Neural cell (in vitro differentiated cells): ENCODE data around the gene TRAPPC13. TPM values are rescaled to one million over a fixed set of nuclear protein-coding genes. Genes with fewer than 3 reads are reported as not detected.

Source experiments
- H2AFZ ChIP-seq: fragments of 200-600, 300-800 bp; sonication (generic), shearing (Covaris generic); 2 replicates; pipeline ENCODE4 v1.6.0; 2014; ENCODE audit warnings: low read depth, mild to moderate bottlenecking, antibody characterized with exemption, low read length, moderate library complexity
- H3F3A ChIP-seq: fragments of 200-600 bp; shearing (Covaris generic); 2 replicates; pipeline ENCODE4 v1.6.1; 2016; ENCODE audit warnings: mild to moderate bottlenecking, moderate library complexity, mixed read lengths, antibody characterized with exemption, low read length; ENCODE audit not compliant: insufficient read depth, poor library complexity, severe bottlenecking
- H3K27ac ChIP-seq: fragments of 200-600, 300-800 bp; sonication (generic), shearing (Covaris generic); 2 replicates; pipeline ENCODE4 v1.5.1; 2014; ENCODE audit warnings: mild to moderate bottlenecking, low read length, moderate library complexity
- H3K27me3 ChIP-seq: fragments of 300-800, 200-600 bp; sonication (generic), shearing (Covaris generic); 2 replicates; pipeline ENCODE4 v1.6.0; 2014; ENCODE audit warnings: mild to moderate bottlenecking, low read depth, low read length, moderate library complexity; ENCODE audit not compliant: insufficient read depth
- H3K36me3 ChIP-seq: fragments of 300-800, 200-600 bp; sonication (generic), shearing (Covaris generic); 2 replicates; pipeline ENCODE4 v1.5.1; 2014; ENCODE audit warnings: mild to moderate bottlenecking, antibody characterized with exemption, low read length, moderate library complexity; ENCODE audit not compliant: insufficient read depth
- H3K4me2 ChIP-seq: fragments of 300-800, 200-600 bp; sonication (generic), shearing (Covaris generic); 2 replicates; pipeline ENCODE4 v1.6.0; 2014; ENCODE audit warnings: mild to moderate bottlenecking, low read length
- H3K4me3 ChIP-seq: fragments of 300-800, 200-600 bp; sonication (generic), shearing (Covaris generic); 2 replicates; pipeline ENCODE4 v1.5.1; 2014; ENCODE audit warnings: mild to moderate bottlenecking, low read length, moderate library complexity
- H3K79me2 ChIP-seq: fragments of 200-600 bp; shearing (Covaris generic); replicated peaks from 2 replicates; pipeline ENCODE4 v1.6.0; 2014; ENCODE audit warnings: mild to moderate bottlenecking, low read length, moderate library complexity; ENCODE audit not compliant: insufficient read depth
- H3K9ac ChIP-seq: fragments of 300-800, 200-600 bp; sonication (generic), shearing (Covaris generic); 2 replicates; pipeline ENCODE4 v1.6.1; 2016; ENCODE audit warnings: mild to moderate bottlenecking, low read length, mixed read lengths
- H3K9me2 ChIP-seq: fragments of 200-600 bp; shearing (Covaris generic); 2 replicates; pipeline ENCODE4 v1.6.1; 2016; ENCODE audit warnings: mild to moderate bottlenecking, low read length, mixed read lengths; ENCODE audit not compliant: insufficient read depth
- H3K9me3 ChIP-seq: fragments of 200-600, 300-800 bp; sonication (generic), shearing (Covaris generic); 2 replicates; pipeline ENCODE4 v1.6.1; 2016; ENCODE audit warnings: mild to moderate bottlenecking, mixed run types, low read length, moderate library complexity, mixed read lengths
- H4K20me1 ChIP-seq: fragments of 200-600 bp; shearing (Covaris generic); 2 replicates; pipeline ENCODE4 v1.6.1; 2016; ENCODE audit warnings: mild to moderate bottlenecking, mixed run types; ENCODE audit not compliant: insufficient read depth
- EP300 ChIP-seq: fragments of 450-650 bp; conservative IDR thresholded peaks from 2 replicates; pipeline ENCODE4 v1.6.1; 2014; ENCODE audit warnings: antibody characterized with exemption, mild to moderate bottlenecking, moderate library complexity; ENCODE audit not compliant: poor library complexity, severe bottlenecking
- EZH2 ChIP-seq: fragments of 200-600, 300-800 bp; shearing (Covaris generic), sonication (generic); IDR thresholded peaks from 2 replicates; pipeline ENCODE4 v1.6.1; 2014; ENCODE audit warnings: antibody characterized with exemption, low read length, borderline replicate concordance, mild to moderate bottlenecking; ENCODE audit not compliant: insufficient read depth, poor library complexity, severe bottlenecking
- MXI1 ChIP-seq: fragments of 450-650 bp; conservative IDR thresholded peaks from 2 replicates; pipeline ENCODE4 v1.6.1; 2014; ENCODE audit warnings: antibody characterized with exemption, mild to moderate bottlenecking; ENCODE audit not compliant: poor library complexity, severe bottlenecking
- POLR2AphosphoS5 ChIP-seq: IDR thresholded peaks from 2 replicates; pipeline ENCODE4 v1.6.1; 2012
- RAD21 ChIP-seq: fragments of 450-650 bp; conservative IDR thresholded peaks from 2 replicates; pipeline ENCODE4 v1.6.1; 2014; ENCODE audit warnings: antibody characterized with exemption, mild to moderate bottlenecking, moderate library complexity
- REST ChIP-seq: IDR thresholded peaks from 2 replicates; pipeline ENCODE4 v1.6.1; 2012; ENCODE audit warnings: borderline replicate concordance
- SMC3 ChIP-seq: fragments of 450-650 bp; conservative IDR thresholded peaks from 2 replicates; pipeline ENCODE4 v1.6.1; 2014; ENCODE audit warnings: antibody characterized with exemption, mild to moderate bottlenecking, moderate library complexity; ENCODE audit not compliant: poor library complexity
- TAF1 ChIP-seq: IDR thresholded peaks from 2 replicates; pipeline ENCODE4 v1.6.1; 2012; ENCODE audit warnings: low read depth
- polyA plus RNA-seq: library from polyadenylated mRNA; depleted of rRNA; stranded (reverse); fragments of >200 nt; gene quantifications from 2 replicates; pipeline ENCODE4 v1.2.3, GENCODE V29; 2014
- TF ChIP-seq, protein P1 (sequence below): fragments of 450-650 bp; IDR thresholded peaks from 2 replicates; pipeline ENCODE4 v1.5.1; 2014; ENCODE audit warnings: antibody characterized with exemption, mild to moderate bottlenecking, moderate library complexity; ENCODE audit not compliant: poor library complexity, severe bottlenecking

TRAPPC13 gene
- polyA plus RNA-seq, 1 donor from 2014 or later, result 80.3 TPM

- Histone ChIP-seq H3K36me3 (no peaks in the 10 kb centered on the region), H3K9me2 (no peaks in the 10 kb centered on the region), H3K9me3 (no peaks in the 10 kb centered on the region), H3K4me3 (no peak overlapping the region), H4K20me1 (no peaks in the 10 kb centered on the region), H3K79me2 (no peaks in the 10 kb centered on the region), H3K27me3 (no peaks in the 10 kb centered on the region), H3F3A (no peaks in the 10 kb centered on the region), H3K9ac (no peak overlapping the region), H3K4me2 (no peak overlapping the region), H3K27ac (no peak overlapping the region), H2AFZ (no peak overlapping the region)
- TF ChIP-seq MXI1, result no peak
- TF ChIP-seq, protein P1, sequence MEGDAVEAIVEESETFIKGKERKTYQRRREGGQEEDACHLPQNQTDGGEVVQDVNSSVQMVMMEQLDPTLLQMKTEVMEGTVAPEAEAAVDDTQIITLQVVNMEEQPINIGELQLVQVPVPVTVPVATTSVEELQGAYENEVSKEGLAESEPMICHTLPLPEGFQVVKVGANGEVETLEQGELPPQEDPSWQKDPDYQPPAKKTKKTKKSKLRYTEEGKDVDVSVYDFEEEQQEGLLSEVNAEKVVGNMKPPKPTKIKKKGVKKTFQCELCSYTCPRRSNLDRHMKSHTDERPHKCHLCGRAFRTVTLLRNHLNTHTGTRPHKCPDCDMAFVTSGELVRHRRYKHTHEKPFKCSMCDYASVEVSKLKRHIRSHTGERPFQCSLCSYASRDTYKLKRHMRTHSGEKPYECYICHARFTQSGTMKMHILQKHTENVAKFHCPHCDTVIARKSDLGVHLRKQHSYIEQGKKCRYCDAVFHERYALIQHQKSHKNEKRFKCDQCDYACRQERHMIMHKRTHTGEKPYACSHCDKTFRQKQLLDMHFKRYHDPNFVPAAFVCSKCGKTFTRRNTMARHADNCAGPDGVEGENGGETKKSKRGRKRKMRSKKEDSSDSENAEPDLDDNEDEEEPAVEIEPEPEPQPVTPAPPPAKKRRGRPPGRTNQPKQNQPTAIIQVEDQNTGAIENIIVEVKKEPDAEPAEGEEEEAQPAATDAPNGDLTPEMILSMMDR, result no peak
- no peak for TF ChIP-seq EZH2
- no peak for TF ChIP-seq REST
- no peak for TF ChIP-seq SMC3
- no peak for TF ChIP-seq RAD21
- TF ChIP-seq POLR2AphosphoS5, result no peak
- no peak for TF ChIP-seq EP300
Observed at GRCh38 chr5:65647941-65648340, 23.1 kb downstream of the TRAPPC13 start.

- no peak overlapping the region for H3K27ac ChIP-seq
- H2AFZ ChIP-seq, result no peak overlapping the region
- no peaks in the 10 kb centered on the region for H3F3A ChIP-seq
- H3K9me3 ChIP-seq, result no peaks in the 10 kb centered on the region
- no peak overlapping the region for H3K9ac ChIP-seq
- H3K36me3 ChIP-seq, result no peaks in the 10 kb centered on the region
- H3K4me3 ChIP-seq, result no peak overlapping the region
- no peaks in the 10 kb centered on the region for H3K79me2 ChIP-seq
- TF ChIP-seq REST, result no peak
- no peak for TF ChIP-seq TAF1
- TF ChIP-seq, protein P1, result no peak
- no peak for TF ChIP-seq MXI1
- TF ChIP-seq EP300, result no peak
- TF ChIP-seq EZH2, result no peak
- no peak for TF ChIP-seq SMC3
- no peak for TF ChIP-seq RAD21
- no peak for TF ChIP-seq POLR2AphosphoS5
- H3K27me3 ChIP-seq, result no peaks in the 10 kb centered on the region
- no peaks in the 10 kb centered on the region for H4K20me1 ChIP-seq
- H3K4me2 ChIP-seq, result no peak overlapping the region
- H3K9me2 ChIP-seq, result no peaks in the 10 kb centered on the region
Observed at GRCh38 chr5:65651144-65651543, 26.3 kb downstream of the TRAPPC13 start.
